HepG2 (cell line): ENCODE measurements around the gene NOM1. TPM values are rescaled to one million over a fixed set of nuclear protein-coding genes. Genes with fewer than 3 reads are reported as not detected.

Source experiments
- ARHGAP35 ChIP-seq: sonication (generic); formaldehyde crosslinking; IDR thresholded peaks from 2 replicates; pipeline ENCODE4 v1.9.0; 2022; ENCODE audit warnings: mild to moderate bottlenecking, inconsistent platforms, moderate library complexity, missing genetic modification reagents, borderline replicate concordance
- ARID4A ChIP-seq: sonication (generic); formaldehyde crosslinking; IDR thresholded peaks from 2 replicates; pipeline ENCODE4 v1.5.0; 2020; ENCODE audit warnings: mild to moderate bottlenecking, missing genetic modification reagents, borderline replicate concordance
- ARNT ChIP-seq: fragments of 450-650 bp; IDR thresholded peaks from 2 replicates; pipeline ENCODE4 v1.6.1; 2017
- CCAR2 ChIP-seq: fragments of 200-400 bp; formaldehyde crosslinking; optimal IDR thresholded peaks from 2 replicates; pipeline ENCODE3; 2018; ENCODE audit warnings: low read depth, mild to moderate bottlenecking, low read length, moderate library complexity
- DNMT3B ChIP-seq: conservative IDR thresholded peaks from 2 replicates; pipeline ENCODE4 v1.6.1; 2016; ENCODE audit warnings: missing biosample characterization, control low read depth
- MLX ChIP-seq: IDR thresholded peaks from 2 replicates; pipeline ENCODE4 v1.6.1; 2016
- NR2F6 ChIP-seq, 2 experiments: IDR thresholded peaks; 2 replicates each; pipeline ENCODE4 v1.6.1; 2016; ENCODE audit warnings: antibody characterized with exemption in 1 of 2, mild to moderate bottlenecking in 1 of 2
- PAXIP1 ChIP-seq: sonication (generic); formaldehyde crosslinking; conservative IDR thresholded peaks from 2 replicates; pipeline ENCODE4 v1.4.0; 2020; ENCODE audit warnings: mild to moderate bottlenecking, missing genetic modification reagents, moderate library complexity
- SKI ChIP-seq: fragments of 450-650 bp; IDR thresholded peaks from one replicate; pipeline ENCODE4 v1.6.1; 2018; ENCODE audit warnings: mild to moderate bottlenecking; ENCODE audit not compliant: partially characterized antibody
- SMAD9 ChIP-seq: sonication (generic); formaldehyde crosslinking; IDR thresholded peaks from 2 replicates; pipeline ENCODE4 v1.5.1; 2020; ENCODE audit warnings: mild to moderate bottlenecking, missing genetic modification reagents
- ZBTB7B ChIP-seq: sonication (generic); formaldehyde crosslinking; IDR thresholded peaks from 2 replicates; pipeline ENCODE4 v1.4.0; 2020; ENCODE audit warnings: missing genetic modification reagents
- ZMAT5 ChIP-seq: sonication (generic); formaldehyde crosslinking; IDR thresholded peaks from 2 replicates; pipeline ENCODE4 v1.5.0; 2020; ENCODE audit warnings: mild to moderate bottlenecking, low read depth, missing genetic modification reagents, borderline replicate concordance
- ZNF589 ChIP-seq: sonication (generic); formaldehyde crosslinking; conservative IDR thresholded peaks from 2 replicates; pipeline ENCODE4 v1.8.0; 2022; ENCODE audit warnings: mild to moderate bottlenecking, moderate library complexity, missing genetic modification reagents
- ZXDC ChIP-seq: sonication (generic); formaldehyde crosslinking; IDR thresholded peaks from 2 replicates; pipeline ENCODE4 v1.5.0; 2020; ENCODE audit warnings: mild to moderate bottlenecking, missing genetic modification reagents
- polyA plus RNA-seq, 8 experiments: library from polyadenylated mRNA; depleted of rRNA in 3 of 8; stranded (reverse) in 7 of 8; unstranded in 1 of 8; fragments of >200 nt; fragmentation: Illumina TruSeq in 4 of 8; extraction: Trizol in 4 of 8; gene quantifications; 2 replicates each; pipeline versions ENCODE4 v1.2.1 to v1.2.3, GENCODE V29; 2011 to 2016; ENCODE audit warnings: low read depth in 4 of 8, missing spikeins in 1 of 8, mixed read lengths in 1 of 8; ENCODE audit not compliant: insufficient read depth in 1 of 8
- total RNA-seq, 5 experiments: library from RNA; depleted of rRNA; stranded (reverse); fragments of >200 nt; fragmentation: Illumina TruSeq; extraction: Trizol; gene quantifications; 2 replicates each; pipeline ENCODE4 v1.2.3, GENCODE V29; 2016; ENCODE audit warnings: low read depth in 1 of 5

Gene NOM1
- total and polyA plus RNA-seq, 2 of the 13 experiments (the other 11 are each of a cell fraction or from before 2014, with no cell fraction given), result 14.2 to 26.2 TPM

- TF ChIP-seq PAXIP1 (CRISPR knock-in tag), result peak; percentile 61
- no peak for TF ChIP-seq ZMAT5 (CRISPR knock-in tag)
- TF ChIP-seq DNMT3B (CRISPR knock-in tag), result no peak
- no peak for TF ChIP-seq ARNT
- peak; percentile 51; the same call in 1 of the 2 replicates for TF ChIP-seq ZBTB7B (CRISPR knock-in tag)
- 0 out of 2 replicates have a peak, but pooled peaks have one; percentile 64 for TF ChIP-seq ARHGAP35 (CRISPR knock-in tag)
- TF ChIP-seq ZNF589 (CRISPR knock-in tag), result peak; percentile 73
- TF ChIP-seq SMAD9, result 0 out of 2 replicates have a peak, but pooled peaks have one; percentile 25
- TF ChIP-seq MLX (CRISPR knock-in tag), result no peak
- no peak for TF ChIP-seq NR2F6 (IDR thresholded peaks at IDR 0.05)
- peak; percentile 80 for TF ChIP-seq NR2F6 (CRISPR knock-in tag; IDR thresholded peaks at IDR 0.05)
- 0 out of 2 replicates have a peak, but pooled peaks have one; percentile 23 for TF ChIP-seq ZXDC
- no peak for TF ChIP-seq CCAR2
- TF ChIP-seq ARID4A, result peak; percentile 93
- peak; percentile 91 for TF ChIP-seq SKI
Observed at GRCh38 chr7:156949541-156950380, at the start of gene NOM1 (continued).
